SH-SY5Y (cell line): ENCODE data around the gene MED13L.

Experiments used
- GATA2 ChIP-seq: IDR thresholded peaks from 2 replicates; pipeline ENCODE4 v1.6.1; 2011; ENCODE audit warnings: mild to moderate bottlenecking, low read depth, low read length
- GATA3 ChIP-seq: IDR thresholded peaks from 2 replicates; pipeline ENCODE4 v1.6.1; 2011; ENCODE audit warnings: low read depth, mild to moderate bottlenecking, low read length, moderate library complexity

- TF ChIP-seq GATA2 (no peak), GATA3 (no peak)
Observed at GRCh38 chr12:116261525-116262100, 15.9 kb downstream of the MED13L start.
